NCI-H345 treated with DMSO at 0.1 percent for 48 hours (cell line): ENCODE data around the gene TPI1.

Source experiments
- DNase-seq: peaks from one replicate; lab custom pipeline; 2025; ENCODE audit not compliant: unreplicated experiment; lab: John Stamatoyannopoulos, UW

Gene TPI1

GRCh38 chr12:6916426-6917200 lies 49.3 kb downstream of the TPI1 start:
- DNase-seq, result no peak

GRCh38 chr12:6917491-6918231 lies 50.3 kb downstream of the TPI1 start:
- DNase-seq, result no peak

GRCh38 chr12:6919588-6919987 lies 52.3 kb downstream of the TPI1 start:
- no peak for DNase-seq
